ENCODE measurements around the gene MYH9.

The MYH9 gene

GRCh38 chr22:36324414-36324813 lies 63.4 kb downstream of the MYH9 start:
- Histone ChIP-seq H3K9ac (ENCODE audit: low read length) (no peak overlapping the region), H3K4me3 (ENCODE audit: insufficient read depth, low read length, poor library complexity, severe bottlenecking) (no peak overlapping the region), H3K27me3 (ENCODE audit: low read length) (no peaks in the 10 kb centered on the region), H3K4me2 (ENCODE audit: low read depth, low read length, poor library complexity, severe bottlenecking) (no peak overlapping the region), H2AFZ (ENCODE audit: low read depth, low read length, severe bottlenecking) (no peak overlapping the region), H3K36me3 (ENCODE audit: low read length) (no peaks in the 10 kb centered on the region), H3K27ac (ENCODE audit: low read depth, low read length) (no peak overlapping the region), H3K9me2 (replicated peaks; ENCODE audit: insufficient read depth, low read length) (no peaks in the 10 kb centered on the region), H3F3A (ENCODE audit: insufficient read depth) (no peaks in the 10 kb centered on the region), H3K79me2 (ENCODE audit: insufficient read depth, low read length) (peaks cover 21% of the 10 kb centered on the region), H3K9me3 (ENCODE audit: insufficient read depth, low read length) (no peaks in the 10 kb centered on the region), H4K20me1 (ENCODE audit: low read depth, low read length) (no peaks in the 10 kb centered on the region)
- TF ChIP-seq CTCF (IDR thresholded peaks at IDR 0.05; ENCODE audit: insufficient read depth, low read length, poor library complexity, severe bottlenecking) (no peak), EZH2phosphoT487 (conservative IDR thresholded peaks at IDR 0.05; ENCODE audit: low read length) (no peak)

- H3K79me2 ChIP-seq (ENCODE audit: insufficient read depth, low read length): peaks cover 16% of the 10 kb centered on the region
- no peak overlapping the region for H3K27ac ChIP-seq (ENCODE audit: low read depth, low read length)
- no peaks in the 10 kb centered on the region for H4K20me1 ChIP-seq (ENCODE audit: low read depth, low read length)
These were observed 63.9 kb downstream of the MYH9 start for GRCh38 chr22:36323855-36324331.

GRCh38 chr22:36323182-36323854 lies 64.4 kb downstream of the MYH9 start:
- no peaks in the 10 kb centered on the region for H3F3A ChIP-seq (ENCODE audit: insufficient read depth)
- no peak overlapping the region for H3K4me3 ChIP-seq (ENCODE audit: insufficient read depth, low read length, poor library complexity, severe bottlenecking)
- no peak overlapping the region for H3K9ac ChIP-seq (ENCODE audit: low read length)
- TF ChIP-seq EZH2phosphoT487 (conservative IDR thresholded peaks at IDR 0.05; ENCODE audit: low read length) (no peak), CTCF (IDR thresholded peaks at IDR 0.05; ENCODE audit: insufficient read depth, low read length, poor library complexity, severe bottlenecking) (no peak)
- no peak overlapping the region for H3K4me2 ChIP-seq (ENCODE audit: low read depth, low read length, poor library complexity, severe bottlenecking)
- no peaks in the 10 kb centered on the region for H4K20me1 ChIP-seq (ENCODE audit: low read depth, low read length)
- H3K36me3 ChIP-seq (ENCODE audit: low read length): no peaks in the 10 kb centered on the region
- no peak overlapping the region for H2AFZ ChIP-seq (ENCODE audit: low read depth, low read length, severe bottlenecking)
- H3K79me2 ChIP-seq (ENCODE audit: insufficient read depth, low read length): peaks cover 10% of the 10 kb centered on the region; the same call in 1 of the 2 replicates
- no peaks in the 10 kb centered on the region for H3K27me3 ChIP-seq (ENCODE audit: low read length)
- no peaks in the 10 kb centered on the region for H3K9me2 ChIP-seq (replicated peaks; ENCODE audit: insufficient read depth, low read length)
- H3K9me3 ChIP-seq (ENCODE audit: insufficient read depth, low read length): no peaks in the 10 kb centered on the region
- H3K27ac ChIP-seq (ENCODE audit: low read depth, low read length): no peak overlapping the region

More at GRCh38 chr22:36323855-36324331, 63.9 kb downstream of the MYH9 start:
- H3K9ac ChIP-seq (ENCODE audit: low read length): no peak overlapping the region
- no peak overlapping the region for H3K4me3 ChIP-seq (ENCODE audit: insufficient read depth, low read length, poor library complexity, severe bottlenecking)
- no peaks in the 10 kb centered on the region for H3K9me2 ChIP-seq (replicated peaks; ENCODE audit: insufficient read depth, low read length)
- H3K4me2 ChIP-seq (ENCODE audit: low read depth, low read length, poor library complexity, severe bottlenecking): no peak overlapping the region
- H2AFZ ChIP-seq (ENCODE audit: low read depth, low read length, severe bottlenecking): no peak overlapping the region
- no peaks in the 10 kb centered on the region for H3K36me3 ChIP-seq (ENCODE audit: low read length)
- no peaks in the 10 kb centered on the region for H3K9me3 ChIP-seq (ENCODE audit: insufficient read depth, low read length)
- H3K27me3 ChIP-seq (ENCODE audit: low read length): no peaks in the 10 kb centered on the region
- no peaks in the 10 kb centered on the region for H3F3A ChIP-seq (ENCODE audit: insufficient read depth)
- TF ChIP-seq CTCF (IDR thresholded peaks at IDR 0.05; ENCODE audit: insufficient read depth, low read length, poor library complexity, severe bottlenecking): no peak
- TF ChIP-seq EZH2phosphoT487 (conservative IDR thresholded peaks at IDR 0.05; ENCODE audit: low read length): no peak

All from SU-DHL-6 (cell line).